ENCODE measurements around the gene MEGF10.

The MEGF10 gene

GRCh38 chr5:127434588-127434987, 144.0 kb downstream of the MEGF10 start:
- TF ChIP-seq CEBPB (IDR thresholded peaks at IDR 0.05) = no peak
- TF ChIP-seq CREB1 (IDR thresholded peaks at IDR 0.05; ENCODE audit: low read depth) = no peak
- no peak for TF ChIP-seq USF1 (IDR thresholded peaks at IDR 0.05)
- no peak for TF ChIP-seq TCF12 (IDR thresholded peaks at IDR 0.05; ENCODE audit: low read depth)
- TF ChIP-seq EP300 (IDR thresholded peaks at IDR 0.05; ENCODE audit: borderline replicate concordance) = no peak
- TF ChIP-seq EGR1 (IDR thresholded peaks at IDR 0.05) = no peak
- no peak for TF ChIP-seq FOXM1 (IDR thresholded peaks at IDR 0.05; ENCODE audit: borderline replicate concordance, low read depth)
- no peak for TF ChIP-seq ZBTB7A (IDR thresholded peaks at IDR 0.05; ENCODE audit: low read depth)
- TF ChIP-seq NFIC (IDR thresholded peaks at IDR 0.05) = no peak
- TF ChIP-seq TAF1 (IDR thresholded peaks at IDR 0.05; ENCODE audit: low read depth) = no peak
- no peak for TF ChIP-seq REST (IDR thresholded peaks at IDR 0.05; ENCODE audit: low read depth)
- no peak for TF ChIP-seq MAX (IDR thresholded peaks at IDR 0.05)
- TF ChIP-seq TEAD4 (IDR thresholded peaks at IDR 0.05) = no peak

- TF ChIP-seq USF1 (IDR thresholded peaks at IDR 0.05) = no peak
- no peak for TF ChIP-seq FOXM1 (IDR thresholded peaks at IDR 0.05; ENCODE audit: borderline replicate concordance, low read depth)
- no peak for TF ChIP-seq MAX (IDR thresholded peaks at IDR 0.05)
- TF ChIP-seq RAD21 (IDR thresholded peaks at IDR 0.05; ENCODE audit: low read depth) = no peak
- TF ChIP-seq REST (IDR thresholded peaks at IDR 0.05; ENCODE audit: low read depth) = no peak
- no peak for TF ChIP-seq EP300 (IDR thresholded peaks at IDR 0.05; ENCODE audit: borderline replicate concordance)
- TF ChIP-seq ZBTB7A (IDR thresholded peaks at IDR 0.05; ENCODE audit: low read depth) = no peak
- TF ChIP-seq NFIC (IDR thresholded peaks at IDR 0.05) = no peak
- TF ChIP-seq CREB1 (IDR thresholded peaks at IDR 0.05; ENCODE audit: low read depth) = no peak
- TF ChIP-seq TEAD4 (IDR thresholded peaks at IDR 0.05) = no peak
Measured at GRCh38 chr5:127435821-127436220, 145.2 kb downstream of the MEGF10 start.

- TF ChIP-seq REST (IDR thresholded peaks at IDR 0.05; ENCODE audit: low read depth) = no peak
- TF ChIP-seq YY1 (IDR thresholded peaks at IDR 0.05; ENCODE audit: low read depth) = no peak
- TF ChIP-seq CREB1 (IDR thresholded peaks at IDR 0.05; ENCODE audit: low read depth) = no peak
- TF ChIP-seq TEAD4 (IDR thresholded peaks at IDR 0.05) = no peak
- no peak for TF ChIP-seq NFIC (IDR thresholded peaks at IDR 0.05)
- TF ChIP-seq CEBPB (IDR thresholded peaks at IDR 0.05) = no peak
- no peak for TF ChIP-seq RAD21 (IDR thresholded peaks at IDR 0.05; ENCODE audit: low read depth)
- no peak for TF ChIP-seq EP300 (IDR thresholded peaks at IDR 0.05; ENCODE audit: borderline replicate concordance)
- no peak for TF ChIP-seq USF1 (IDR thresholded peaks at IDR 0.05)
Measured at GRCh38 chr5:127439644-127440043, 149.0 kb downstream of the MEGF10 start.

- TF ChIP-seq TCF12 (IDR thresholded peaks at IDR 0.05; ENCODE audit: low read depth) (no peak), FOXM1 (IDR thresholded peaks at IDR 0.05; ENCODE audit: borderline replicate concordance, low read depth) (no peak), TEAD4 (IDR thresholded peaks at IDR 0.05) (no peak), REST (IDR thresholded peaks at IDR 0.05; ENCODE audit: low read depth) (no peak), CEBPB (IDR thresholded peaks at IDR 0.05) (no peak), USF1 (IDR thresholded peaks at IDR 0.05) (no peak), MAX (IDR thresholded peaks at IDR 0.05) (no peak), TAF1 (IDR thresholded peaks at IDR 0.05; ENCODE audit: low read depth) (no peak), RAD21 (IDR thresholded peaks at IDR 0.05; ENCODE audit: low read depth) (no peak), NFIC (IDR thresholded peaks at IDR 0.05) (no peak), ZBTB7A (IDR thresholded peaks at IDR 0.05; ENCODE audit: low read depth) (no peak), CREB1 (IDR thresholded peaks at IDR 0.05; ENCODE audit: low read depth) (no peak), EGR1 (IDR thresholded peaks at IDR 0.05) (no peak), EP300 (IDR thresholded peaks at IDR 0.05; ENCODE audit: borderline replicate concordance) (no peak), YY1 (IDR thresholded peaks at IDR 0.05; ENCODE audit: low read depth) (no peak)
Measured at GRCh38 chr5:127440831-127441230, 150.2 kb downstream of the MEGF10 start.
